Right cardiac atrium (tissue), 5 donors: ENCODE data around the gene VEGFD. TPM values are rescaled to one million over a fixed set of nuclear protein-coding genes. Genes with fewer than 3 reads are reported as not detected.

Experiments used
- ATAC-seq, 2 donors: fragments of 200-7000 bp; cut with Tn5 transposase; one replicate each; pipeline versions ENCODE4 v1.8.0 to v1.9.1; 2020; ENCODE audit warnings: moderate library complexity in 2 of 2, mild to moderate bottlenecking in 1 of 2
- DNase-seq, 3 donors: peaks; one replicate each; pipeline ENCODE4 v3.0.0-alpha.2; 2020
- H3K27ac ChIP-seq: one replicate; pipeline ENCODE4 v1.5.1; 2013; ENCODE audit warnings: mild to moderate bottlenecking, low read length, control low read depth, moderate library complexity
- H3K27me3 ChIP-seq: one replicate; pipeline ENCODE4 v1.6.1; 2013; ENCODE audit not compliant: control insufficient read depth, insufficient read depth
- H3K4me1 ChIP-seq: one replicate; pipeline ENCODE4 v1.6.1; 2013; ENCODE audit warnings: low read length; ENCODE audit not compliant: control insufficient read depth, insufficient read depth
- H3K4me3 ChIP-seq: one replicate; pipeline ENCODE4 v1.5.1; 2013; ENCODE audit warnings: low read length, control low read depth
- H3K9me3 ChIP-seq: one replicate; pipeline ENCODE4 v1.6.1; 2013; ENCODE audit warnings: low read length; ENCODE audit not compliant: control insufficient read depth
- WGBS: extraction: QIAGEN DNeasy Blood & Tissue Kit; methylation state at CpG from one replicate; pipeline ENCODE4 v1.1.7; 2013; 5-methylcytosine and 5-hydroxymethylcytosine counted together
- intact Hi-C, 4 donors: fragments of 100-400 bp; cut with DNase I; formaldehyde crosslinking; loops; one replicate each; pipeline versions ENCODE4 v1.11.0 to v1.14.0; 2022 to 2023
- long read RNA-seq, 4 donors: library from polyadenylated mRNA; unstranded; transcript quantifications; one replicate each; pipeline ENCODE4 v2.0.0, GENCODE V29; 2020 to 2021
- polyA plus RNA-seq: library from polyadenylated mRNA; stranded (reverse); fragments of 200-250 nt; gene quantifications from one replicate; pipeline ENCODE4 v1.2.3, GENCODE V29; 2013
- total RNA-seq, 4 donors: library from RNA; stranded (reverse); fragmentation: NEBNext Ultra II Directional; extraction: Animal tissue kit (Norgen Biotek cat#: 25700); gene quantifications; one replicate each; pipeline ENCODE4 v1.2.1, GENCODE V29; 2021
- donor health status: healthy with polysubstance abuse.
- donor health status: DM: no; HTN: yes; CAD: no.
- donor health status: DM: no; HTN: no; CAD: no.
- donor health status: DM: no; HTN: yes; CAD: no; lungs with severe emphysema.
- donor health status: DM: yes; HTN: yes; CAD: no.

The VEGFD gene
- 1 to 10 TPM in 2 of 4 donors, under 1 TPM in 2; 0.93 to 1.9 (median 1.0) TPM for total RNA-seq
- polyA plus RNA-seq: 1.6 TPM
- long read RNA-seq, donor 1, partial matches to known transcripts: 0 of 1 reads
- long read RNA-seq, donor 1, other reads (novel, unspliced or antisense): 0 of 1 reads
- long read RNA-seq, donor 2: 0 reads
- long read RNA-seq, donor 3, partial matches to known transcripts: 1 of 5 reads
- long read RNA-seq, donor 3, other reads (novel, unspliced or antisense): 0 of 5 reads
- long read RNA-seq, donor 4: 0 reads

GRCh38 chrX:15384304-15384703, at the start of gene VEGFD:
TSS of gene VEGFD (minus strand) at chrX:15384413. CDS start at chrX:15383946, 467 bp downstream.
- ATAC-seq (peak; percentile 28 to 41), DNase-seq (no peak)
- 44% methylated on average over 2 of the region's 2 CpGs for WGBS
- Histone ChIP-seq H3K4me1 (no peaks in the 10 kb centered on the region), H3K9me3 (no peaks in the 10 kb centered on the region), H3K27me3 (no peaks in the 10 kb centered on the region), H3K4me3 (no peak within 1 kb of the TSS), H3K27ac (no peak within 1 kb of the TSS)
- intact Hi-C loops: no loop called here

DNA sequence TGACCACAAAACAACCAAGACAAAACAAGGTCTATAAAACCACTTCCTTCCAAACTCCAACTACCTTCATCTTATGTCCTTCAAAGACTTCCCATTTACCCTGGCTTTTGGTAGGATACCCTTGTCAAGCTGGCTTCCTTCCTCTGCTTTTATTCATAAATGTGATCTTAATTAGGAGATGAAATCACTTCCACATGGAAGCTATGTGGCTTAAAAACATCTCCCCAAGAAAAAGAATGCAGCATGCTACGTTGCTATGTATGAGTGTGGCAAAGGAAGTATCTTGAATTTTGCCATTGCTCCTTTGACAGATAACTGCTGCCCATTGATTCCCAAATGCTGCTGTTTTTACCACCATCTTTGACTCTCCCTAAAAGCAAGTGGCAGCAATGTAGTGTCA, 46.4 kb upstream of the VEGFD start:
- WGBS: 44% methylated on average over 1 of the region's 1 CpG
- ATAC-seq: no peak
- DNase-seq: no peak
- intact Hi-C loops: no loop called here
- no peaks in the 10 kb centered on the region for H3K27me3 ChIP-seq
- H3K27ac ChIP-seq: no peak overlapping the region
- H3K4me1 ChIP-seq: no peaks in the 10 kb centered on the region
- no peak overlapping the region for H3K4me3 ChIP-seq
- H3K9me3 ChIP-seq: no peaks in the 10 kb centered on the region

GRCh38 chrX:15430076-15430475, 45.9 kb upstream of the VEGFD start:
- DNase-seq (no peak), ATAC-seq (no peak)
- H3K27me3 ChIP-seq: no peaks in the 10 kb centered on the region
- WGBS: 88% methylated on average over 2 of the region's 2 CpGs
- no peaks in the 10 kb centered on the region for H3K9me3 ChIP-seq
- H3K4me1 ChIP-seq: no peaks in the 10 kb centered on the region
- intact Hi-C loops: no loop called here
- no peak overlapping the region for H3K27ac ChIP-seq
- H3K4me3 ChIP-seq: no peak overlapping the region

DNA sequence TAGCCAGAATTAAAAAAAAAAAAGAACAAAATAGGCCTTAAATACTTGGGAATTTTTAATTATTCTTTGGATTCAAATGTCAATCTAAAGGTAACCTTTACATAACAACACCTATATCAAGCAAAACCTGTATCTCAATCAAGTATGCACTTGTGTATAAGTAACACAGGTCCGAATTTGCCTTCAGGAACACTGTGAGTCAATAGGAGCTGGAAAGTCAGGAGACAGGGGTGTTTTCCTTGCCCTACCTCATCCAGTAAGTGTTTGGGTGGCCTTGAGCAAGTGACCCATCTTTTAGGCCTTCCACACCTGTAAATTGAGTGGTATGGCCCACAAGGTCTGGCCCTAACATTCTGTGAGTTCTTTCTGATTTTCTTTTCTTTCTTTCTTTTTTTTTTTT, 40.8 kb upstream of the VEGFD start:
- WGBS: 71% methylated on average over 1 of the region's 1 CpG
- DNase-seq (no peak), ATAC-seq (no peak)
- Histone ChIP-seq H3K9me3 (no peaks in the 10 kb centered on the region), H3K4me3 (no peak overlapping the region), H3K4me1 (no peaks in the 10 kb centered on the region), H3K27me3 (no peaks in the 10 kb centered on the region), H3K27ac (no peak overlapping the region)
- intact Hi-C loops: no loop called here

- H3K4me1 ChIP-seq: no peaks in the 10 kb centered on the region
- intact Hi-C loops: no loop called here
- DNase-seq: no peak
- no peak for ATAC-seq
- no peak overlapping the region for H3K4me3 ChIP-seq
- WGBS: 67% methylated on average over 3 of the region's 3 CpGs
- no peaks in the 10 kb centered on the region for H3K9me3 ChIP-seq
- no peaks in the 10 kb centered on the region for H3K27me3 ChIP-seq
- no peak overlapping the region for H3K27ac ChIP-seq
Observed at GRCh38 chrX:15418707-15419181, 34.5 kb upstream of the VEGFD start.

- DNase-seq: no peak
- intact Hi-C loops: no loop called here
- Histone ChIP-seq H3K27me3 (no peaks in the 10 kb centered on the region), H3K4me3 (no peak overlapping the region), H3K27ac (no peak overlapping the region), H3K4me1 (no peaks in the 10 kb centered on the region), H3K9me3 (no peaks in the 10 kb centered on the region)
- WGBS: 69% methylated on average over 6 of the region's 6 CpGs
- ATAC-seq: no peak
Observed at GRCh38 chrX:15418041-15418706, 34.0 kb upstream of the VEGFD start.

DNA sequence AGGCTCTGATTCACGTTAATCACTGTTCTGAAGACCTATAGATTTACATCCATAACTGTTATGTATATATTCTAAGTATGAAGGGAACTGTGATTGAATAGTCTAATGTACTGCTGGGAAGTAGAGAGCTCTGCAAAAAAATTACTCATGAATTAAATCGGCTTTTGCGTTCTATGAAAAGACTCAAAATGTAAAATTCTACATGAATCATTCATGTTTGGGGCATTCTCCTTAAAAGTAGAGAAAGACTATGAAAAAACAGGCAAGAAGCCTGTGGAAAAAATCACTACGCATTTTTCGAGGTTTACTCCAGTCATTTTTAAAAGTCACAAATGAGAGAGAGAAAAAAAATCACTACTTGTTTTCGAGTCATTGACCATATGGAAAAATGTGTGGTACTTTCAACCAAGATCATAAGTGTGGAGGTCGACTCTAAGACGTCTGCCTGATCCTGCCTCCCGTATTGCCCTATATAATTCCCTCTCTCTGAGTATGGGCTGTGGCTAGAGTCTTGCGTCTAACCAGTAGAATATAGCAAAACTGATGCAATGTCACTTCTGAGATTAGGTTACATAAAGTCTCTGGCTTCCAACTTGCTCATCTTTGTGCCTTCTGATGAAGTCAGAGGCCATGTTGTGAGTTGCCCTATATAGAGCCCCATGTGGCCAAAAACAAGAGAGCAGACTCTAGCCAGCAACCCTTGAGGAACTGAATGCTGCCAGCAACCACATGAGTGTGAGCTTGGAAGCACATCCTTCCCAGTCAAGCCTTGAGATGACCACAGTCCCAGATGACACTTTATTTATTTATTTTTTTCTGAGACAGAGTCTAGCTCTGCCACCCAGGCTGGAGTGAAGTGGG, 32.1 kb upstream of the VEGFD start:
- no peak for DNase-seq
- no peak overlapping the region for H3K27ac ChIP-seq
- ATAC-seq: no peak
- no peaks in the 10 kb centered on the region for H3K4me1 ChIP-seq
- no peaks in the 10 kb centered on the region for H3K27me3 ChIP-seq
- intact Hi-C loops: no loop called here
- H3K9me3 ChIP-seq: no peaks in the 10 kb centered on the region
- 87% methylated on average over 10 of the region's 10 CpGs for WGBS
- H3K4me3 ChIP-seq: no peak overlapping the region

DNA sequence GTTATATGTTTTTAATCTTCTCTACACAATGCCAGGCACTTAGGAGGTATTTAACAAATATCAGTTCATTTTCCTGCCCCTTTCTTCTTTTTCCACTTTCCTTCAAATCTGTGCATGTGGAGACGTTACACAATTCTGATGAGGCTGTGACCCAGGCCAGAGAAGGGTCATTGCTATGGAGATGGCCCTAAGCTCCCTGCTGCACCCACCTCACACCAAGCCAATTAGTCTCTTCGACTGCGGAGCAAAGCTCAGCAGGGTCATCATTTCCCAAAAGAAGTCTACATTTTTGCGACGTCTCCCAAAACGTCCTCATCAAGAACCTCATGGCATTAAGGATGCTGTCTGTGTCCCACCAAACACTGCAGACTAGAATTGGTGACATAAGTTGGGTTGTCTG, 28.9 kb upstream of the VEGFD start:
- no peak overlapping the region for H3K27ac ChIP-seq
- ATAC-seq: no peak
- no peaks in the 10 kb centered on the region for H3K9me3 ChIP-seq
- no peak for DNase-seq
- intact Hi-C loops: no loop called here
- WGBS: 79% methylated on average over 6 of the region's 6 CpGs
- H3K4me3 ChIP-seq: no peak overlapping the region
- H3K4me1 ChIP-seq: no peaks in the 10 kb centered on the region
- H3K27me3 ChIP-seq: no peaks in the 10 kb centered on the region

DNA sequence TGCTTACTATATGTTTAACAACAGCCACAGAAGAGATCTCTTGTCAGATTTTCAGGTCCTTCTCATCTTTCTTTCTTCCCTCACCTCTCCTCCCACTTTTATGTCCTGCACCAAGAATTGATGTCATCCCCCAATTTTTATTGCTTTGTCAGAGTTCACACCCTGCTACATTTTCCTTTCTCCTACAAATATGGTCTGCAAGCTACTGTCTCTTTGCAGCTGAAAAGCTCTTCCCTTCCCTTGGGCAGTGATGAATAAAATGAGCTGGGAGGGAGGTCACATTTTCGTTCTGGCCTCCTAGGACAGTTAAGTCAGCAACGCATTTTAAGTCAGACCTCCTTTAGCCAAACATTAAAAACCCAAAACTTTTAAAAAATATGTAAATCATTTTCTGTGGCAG, 26.7 kb upstream of the VEGFD start:
- no peaks in the 10 kb centered on the region for H3K27me3 ChIP-seq
- no peaks in the 10 kb centered on the region for H3K4me1 ChIP-seq
- no peaks in the 10 kb centered on the region for H3K9me3 ChIP-seq
- no peak for ATAC-seq
- H3K27ac ChIP-seq: no peak overlapping the region
- no peak overlapping the region for H3K4me3 ChIP-seq
- 71% methylated on average over 2 of the region's 2 CpGs for WGBS
- no peak for DNase-seq
- intact Hi-C loops: no loop called here

- Histone ChIP-seq H3K4me3 (no peak overlapping the region), H3K27ac (no peak overlapping the region), H3K9me3 (no peaks in the 10 kb centered on the region), H3K4me1 (no peaks in the 10 kb centered on the region), H3K27me3 (no peaks in the 10 kb centered on the region)
- intact Hi-C loops: no loop called here
- ATAC-seq (no peak), DNase-seq (no peak)
Observed at GRCh38 chrX:15410430-15410829, 26.2 kb upstream of the VEGFD start.

DNA sequence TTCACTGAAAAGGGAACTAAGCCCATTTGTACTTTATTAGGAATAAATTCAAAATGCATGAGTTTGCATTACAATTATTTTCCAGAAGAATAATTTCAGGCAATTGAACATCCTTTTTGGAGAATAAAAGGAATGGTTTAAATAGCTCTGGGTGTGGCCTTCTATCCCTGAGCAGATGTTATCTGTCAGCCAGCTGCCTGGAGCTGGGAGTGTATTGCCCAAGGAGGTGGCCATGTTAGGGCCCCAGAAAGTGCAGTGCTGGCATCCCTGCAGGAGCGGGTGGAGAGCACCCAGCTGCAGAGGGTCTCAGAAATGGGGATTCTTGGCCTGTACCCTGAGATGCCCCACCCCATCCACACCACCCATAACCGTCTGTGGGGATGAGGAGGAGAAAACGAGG, 21.6 kb upstream of the VEGFD start:
- WGBS: 58% methylated on average over 3 of the region's 3 CpGs
- ATAC-seq (peak in 1 of 2 donors; percentile 50), DNase-seq (peak in 2 of 3 donors; percentile 21 to 54)
- Histone ChIP-seq H3K27ac (peak overlapping the region; percentile 35), H3K9me3 (no peaks in the 10 kb centered on the region), H3K4me3 (no peak overlapping the region), H3K4me1 (peaks cover 2% of the 10 kb centered on the region), H3K27me3 (no peaks in the 10 kb centered on the region)
- intact Hi-C loops: no loop called here
